ENCODE measurements around the gene FAM177B.
A peak's percentile ranks its signal among the peaks of the same experiment; 100 is the strongest.

FAM177B gene

DNA sequence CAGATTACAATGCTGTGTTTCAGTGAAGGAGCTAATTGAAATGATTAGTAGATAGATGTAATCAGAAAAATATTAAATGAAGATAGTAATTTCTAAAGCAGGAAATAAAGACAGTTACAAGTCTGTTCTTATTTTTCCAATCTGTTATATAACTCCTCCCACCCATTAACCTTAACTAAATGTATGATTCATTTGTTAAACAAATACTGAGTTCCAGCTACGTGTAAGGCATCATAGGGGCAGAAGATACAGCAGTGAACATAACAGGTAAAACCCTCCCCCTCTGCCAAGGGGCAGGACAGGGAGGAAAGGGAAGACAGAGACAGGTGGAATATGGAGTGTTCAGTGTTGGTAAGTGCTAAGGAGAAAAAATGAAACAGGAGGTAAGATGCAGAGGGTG lies at the start of gene FAM177B:
Gene FAM177B (plus strand): TSS at position 231 of the 400 bp plus-strand sequence. CDS start 9,344 bp downstream, outside the sequence.
- DNase-seq, result no peak

DNA sequence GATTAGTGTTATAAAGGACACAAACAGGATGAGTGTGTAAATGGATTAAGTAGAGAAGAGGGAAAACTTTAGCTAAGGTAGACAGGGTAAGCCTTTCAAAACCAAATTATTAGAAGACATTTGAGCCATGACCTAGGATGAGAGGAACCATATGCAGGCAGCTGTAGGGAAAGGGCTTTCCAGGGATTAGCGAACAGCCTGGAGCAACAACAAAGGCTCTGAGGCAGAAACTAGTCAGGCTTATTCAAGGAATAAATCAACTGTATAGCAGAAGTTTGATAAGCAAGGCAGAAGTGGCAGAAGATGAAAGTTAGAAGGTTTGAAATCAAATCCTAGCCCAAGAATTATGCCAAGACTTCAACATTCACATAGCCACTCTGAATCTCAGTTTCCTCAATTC lies 46.0 kb upstream of the FAM177B start:
- DNase-seq, result no peak

DNA sequence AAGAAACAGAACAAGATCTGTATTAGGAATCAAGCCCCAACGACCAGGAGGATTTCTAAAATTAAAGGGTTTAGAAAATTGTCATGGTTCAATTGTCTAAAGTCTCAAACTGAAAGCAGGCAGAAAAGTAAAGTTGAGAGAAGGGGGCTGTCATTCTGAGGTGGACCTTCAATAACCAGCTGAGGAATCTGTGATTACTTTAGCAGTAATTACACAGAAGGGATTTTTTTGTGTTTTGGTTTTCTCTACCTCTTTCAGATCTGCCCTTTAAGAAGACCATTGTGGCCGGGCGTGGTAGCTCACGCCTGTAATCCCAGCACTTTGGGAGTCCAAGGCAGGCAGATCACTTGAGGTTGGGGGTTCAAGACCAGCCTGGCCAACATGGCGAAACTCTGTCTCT lies 42.1 kb upstream of the FAM177B start:
- no peak for DNase-seq

DNA sequence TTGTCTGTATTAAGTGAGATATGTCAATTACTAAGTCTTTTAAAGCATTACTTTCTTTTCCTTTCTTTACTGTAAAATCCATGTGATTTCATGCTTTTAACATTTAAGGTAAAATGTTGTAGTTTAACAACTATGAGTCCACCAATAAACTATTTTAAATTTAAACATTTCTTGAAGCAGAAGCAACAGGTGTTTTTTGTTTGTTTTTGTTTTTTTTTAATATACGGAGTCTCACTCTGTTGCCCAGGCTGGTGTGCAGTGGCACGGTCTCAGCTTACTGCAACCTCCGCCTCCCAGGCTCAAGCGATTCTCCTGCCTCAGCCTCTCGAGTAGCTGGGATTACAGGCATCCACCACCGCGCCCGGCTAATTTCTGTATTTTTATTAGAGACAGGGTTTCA lies 40.3 kb upstream of the FAM177B start:
- no peak for DNase-seq

DNA sequence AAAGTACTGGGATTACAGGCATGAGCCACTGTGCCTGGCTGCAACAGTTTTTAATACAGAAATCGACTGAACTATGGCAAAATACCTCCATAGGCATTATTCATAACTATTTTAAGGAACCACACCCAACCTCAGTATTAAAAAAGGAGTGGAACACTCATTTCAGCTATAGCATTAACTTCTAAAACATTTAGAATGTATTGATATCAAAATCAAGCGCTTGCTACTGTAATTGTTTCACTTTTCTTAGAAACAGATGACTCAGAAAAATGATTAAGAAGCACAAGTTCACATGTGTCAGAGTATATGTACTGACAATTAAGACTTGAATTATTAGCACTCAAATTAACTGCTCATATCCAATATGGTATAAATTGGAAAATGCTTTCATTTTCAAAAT lies 39.8 kb upstream of the FAM177B start:
- DNase-seq, result no peak

DNA sequence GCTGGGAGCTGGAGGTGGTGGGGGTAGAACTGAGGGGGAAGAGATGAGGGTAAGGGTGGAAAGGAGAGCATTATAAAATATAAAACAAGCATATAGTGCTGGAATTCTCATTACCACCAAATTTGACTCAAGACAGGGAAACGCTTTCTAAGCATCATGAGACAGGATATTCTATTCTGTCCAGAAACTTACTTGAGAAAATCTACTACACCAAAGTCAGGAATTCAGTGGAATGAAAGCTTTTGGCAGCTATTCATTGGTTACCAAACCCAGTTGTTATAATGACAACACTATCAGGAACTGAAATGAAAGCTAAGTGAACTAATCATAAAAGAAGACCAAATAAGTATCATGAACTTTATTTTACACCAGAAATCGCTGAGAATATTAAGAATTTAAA lies 39.2 kb upstream of the FAM177B start:
- DNase-seq, result no peak

DNA sequence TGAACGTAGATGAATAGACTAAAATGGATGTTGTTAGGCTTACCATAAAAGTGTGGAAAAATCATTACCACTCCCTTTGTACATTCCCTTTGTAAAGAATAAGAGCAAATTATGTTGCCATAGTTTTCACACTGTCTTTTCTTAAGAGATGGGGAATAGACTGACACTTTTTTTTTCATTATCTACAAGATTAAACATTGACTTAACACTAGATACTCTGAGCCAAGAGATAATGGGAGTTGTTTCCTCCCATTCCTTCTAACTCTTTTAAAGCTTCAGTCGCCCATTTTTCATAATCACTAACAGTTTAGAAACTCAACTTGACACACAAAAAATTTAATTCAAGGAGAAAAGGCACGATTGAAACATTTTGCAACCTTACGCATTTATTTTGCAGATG lies 34.8 kb upstream of the FAM177B start:
- no peak for DNase-seq

DNA sequence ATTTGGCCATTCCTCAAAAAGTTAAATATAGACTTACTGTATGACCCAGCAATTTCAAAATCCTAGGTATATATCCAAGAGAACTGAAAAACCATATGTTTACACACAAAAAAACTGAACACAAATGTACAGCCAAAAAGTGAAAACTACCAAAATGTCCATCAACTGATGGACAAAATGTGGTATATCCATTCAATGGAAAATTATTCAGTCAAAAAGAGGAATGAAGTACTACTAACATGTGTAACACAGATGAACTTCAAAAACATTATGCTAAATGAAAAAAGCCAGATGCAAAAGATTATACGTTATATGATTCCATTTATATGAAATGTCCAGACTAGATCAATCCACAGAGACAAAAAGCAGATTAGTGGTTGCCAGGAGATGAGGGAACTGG lies 32.7 kb upstream of the FAM177B start:
- DNase-seq, result no peak

DNA sequence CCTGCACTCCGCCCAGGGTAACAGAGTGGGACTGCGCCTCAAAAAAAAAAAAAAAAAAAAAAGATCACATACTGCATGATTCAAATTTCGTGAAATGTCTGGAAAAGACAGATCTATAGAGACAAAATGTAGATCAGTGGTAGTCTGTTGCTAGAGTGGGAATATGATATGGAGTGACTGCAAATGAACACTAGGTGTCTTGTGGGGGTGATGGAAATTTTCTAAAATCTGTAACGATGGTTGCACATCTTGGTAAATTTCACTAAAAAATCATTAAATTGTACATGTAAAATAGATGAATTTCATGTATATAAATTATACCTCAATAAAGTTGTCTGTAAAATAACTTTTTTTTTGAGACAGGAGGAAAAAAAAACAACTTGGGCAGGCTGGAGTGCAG lies 30.2 kb upstream of the FAM177B start:
- no peak for DNase-seq

DNA sequence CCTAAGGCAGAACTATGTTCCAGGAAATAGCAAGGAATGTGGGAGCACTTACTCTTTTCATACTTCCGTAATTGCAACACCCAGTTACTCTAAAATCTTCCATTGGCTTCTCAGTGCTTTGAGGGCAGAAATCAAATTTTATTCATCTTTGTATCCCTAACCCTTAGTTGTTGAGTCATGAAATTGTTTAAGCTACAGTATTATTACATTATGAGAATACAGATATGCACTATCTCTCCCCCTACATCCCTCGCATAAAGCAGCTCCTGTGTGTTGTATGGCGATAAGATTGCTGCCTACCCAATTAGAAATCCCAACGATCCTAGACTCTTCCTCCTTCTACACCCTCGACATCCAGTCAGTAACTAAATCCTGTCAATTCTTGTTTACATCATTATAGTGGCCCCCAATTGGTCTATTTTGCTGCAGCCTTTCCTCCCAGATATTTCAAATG lies 27.3 kb upstream of the FAM177B start:
- DNase-seq, result no peak

DNA sequence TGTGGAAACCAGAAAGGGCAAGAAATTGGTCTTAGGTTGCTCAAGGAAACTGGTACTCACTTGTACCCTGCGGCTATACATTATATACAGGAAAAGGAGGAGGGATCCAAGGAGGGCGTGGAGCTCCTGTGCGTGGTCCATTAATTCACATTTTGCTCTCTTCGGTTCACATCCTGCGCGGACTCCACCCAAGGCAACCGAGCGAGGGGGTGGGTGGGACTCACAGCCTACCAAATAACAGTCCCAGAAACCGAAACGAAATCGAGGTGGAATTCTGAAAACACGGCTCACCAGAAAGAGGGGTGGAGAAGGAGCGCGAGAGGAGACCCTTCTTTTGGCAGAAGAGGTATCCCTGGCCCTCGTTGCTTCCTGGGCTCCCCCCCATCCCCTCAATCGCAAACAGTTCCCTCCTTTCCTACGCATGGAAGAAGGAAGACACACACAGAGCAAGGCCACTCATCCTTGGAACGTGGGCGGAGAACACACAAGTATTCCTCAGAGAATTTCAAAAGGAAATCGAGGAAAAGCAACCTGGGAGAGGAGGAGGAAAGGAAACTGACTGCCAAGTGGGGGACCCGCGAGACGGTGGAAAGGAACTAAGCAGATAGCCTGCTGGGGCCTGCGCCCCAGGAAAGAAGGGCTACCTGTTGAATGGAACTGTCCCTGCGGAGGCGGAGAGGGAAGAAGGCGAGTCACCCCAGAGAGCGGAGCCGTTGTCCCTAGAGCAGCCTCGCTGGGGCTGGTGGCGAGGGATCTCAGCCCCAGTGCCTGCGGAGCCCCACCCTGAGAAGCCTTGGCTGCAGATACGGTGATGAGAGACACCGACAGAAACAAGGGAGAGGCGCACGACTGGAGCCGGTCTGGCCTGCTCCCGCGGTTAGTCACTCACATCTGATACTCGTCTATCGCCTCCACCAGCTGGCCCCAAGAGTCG lies 25.4 kb upstream of the FAM177B start:
- DNase-seq, result peak; percentile 71

DNA sequence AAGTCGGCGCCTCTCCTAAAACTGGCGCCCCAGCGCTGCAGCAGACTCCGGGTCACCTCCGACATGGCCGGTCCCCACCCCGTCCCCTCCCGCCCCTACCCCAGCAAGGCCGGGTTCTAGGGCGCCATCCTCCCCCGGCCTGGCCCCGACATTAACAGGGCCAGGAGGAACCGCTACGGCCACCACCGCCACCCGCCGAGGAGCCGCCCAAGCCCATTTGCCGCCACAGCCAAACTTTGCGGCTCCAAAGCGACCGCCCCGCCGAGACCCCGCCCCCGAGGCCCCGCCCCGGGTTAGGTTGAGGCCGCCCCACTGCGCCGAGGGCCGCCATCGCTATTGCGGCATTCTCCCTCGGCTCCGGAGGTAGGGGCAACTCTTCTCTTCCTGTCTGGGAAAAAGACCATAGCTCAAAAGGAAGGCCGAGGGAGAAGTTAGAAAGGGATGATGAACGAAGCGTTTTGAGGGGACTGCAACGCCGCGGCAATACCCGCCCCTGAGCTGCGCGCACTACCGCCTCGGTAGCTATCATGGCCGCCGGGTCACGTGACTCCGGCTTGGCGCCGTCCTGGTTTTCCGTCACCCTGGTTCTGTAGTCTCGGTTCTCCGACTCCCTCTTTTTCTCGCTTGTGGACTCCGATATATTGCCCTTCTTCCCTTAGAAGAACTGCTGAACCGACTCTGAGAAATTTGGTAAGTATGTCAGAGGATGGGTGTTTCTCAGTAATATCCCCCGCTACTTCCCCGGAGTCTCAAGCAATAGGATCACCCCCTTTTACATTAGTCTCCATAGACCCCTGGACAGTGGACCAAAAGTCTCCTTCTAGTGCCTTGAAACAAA lies 24.5 kb upstream of the FAM177B start, which contains the start of the genes AIDA and BROX:
Gene AIDA (minus strand): TSS at position 239 of the 838 bp plus-strand sequence. CDS start 174 bp downstream, at position 65.
Gene BROX (plus strand): TSS at position 312 of the 838 bp plus-strand sequence. CDS start 3,136 bp downstream, outside the sequence.
- peak; percentile 94 for DNase-seq

DNA sequence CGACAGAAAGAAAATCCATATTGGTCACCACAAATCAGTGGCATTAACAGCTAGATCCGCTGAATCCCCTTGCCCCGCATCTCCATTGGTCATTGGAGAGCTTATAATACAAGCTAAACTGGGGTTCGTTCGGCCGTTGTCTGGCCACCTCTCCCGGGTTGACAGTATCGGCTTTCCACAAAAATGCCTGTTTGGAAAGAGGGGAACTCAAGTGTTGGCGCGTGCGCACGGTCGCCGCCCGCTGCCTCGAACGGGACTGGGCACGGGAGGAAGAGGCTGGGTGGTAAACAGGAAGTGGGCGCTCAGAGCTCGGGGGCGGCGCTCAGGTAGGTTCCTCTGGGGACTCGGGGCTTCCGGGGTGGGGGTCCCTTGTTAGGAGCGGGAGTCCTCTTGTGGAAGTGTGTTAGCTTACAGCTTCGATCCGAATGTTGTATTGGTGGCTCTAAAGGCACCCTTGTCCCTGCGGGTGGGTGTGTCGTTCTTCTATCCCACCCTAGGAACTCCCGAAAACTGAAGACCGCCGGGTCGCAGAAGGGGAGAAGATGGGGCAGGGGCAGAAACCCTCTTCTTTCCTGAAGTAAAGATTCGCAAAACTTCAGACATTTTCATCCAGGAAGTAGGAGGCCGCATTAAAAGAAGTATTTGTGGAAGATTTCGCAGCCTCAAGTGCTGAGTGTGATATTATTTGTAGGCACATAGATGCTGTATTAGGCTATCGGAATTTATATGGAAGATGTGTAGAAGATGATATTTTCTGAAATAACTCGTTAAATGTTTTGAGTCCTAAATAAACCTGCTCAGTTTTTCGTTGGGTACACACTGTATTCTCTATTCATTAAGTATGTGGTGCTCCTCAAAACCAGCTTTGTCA lies 23.7 kb upstream of the FAM177B start:
- peak; percentile 91 for DNase-seq

DNA sequence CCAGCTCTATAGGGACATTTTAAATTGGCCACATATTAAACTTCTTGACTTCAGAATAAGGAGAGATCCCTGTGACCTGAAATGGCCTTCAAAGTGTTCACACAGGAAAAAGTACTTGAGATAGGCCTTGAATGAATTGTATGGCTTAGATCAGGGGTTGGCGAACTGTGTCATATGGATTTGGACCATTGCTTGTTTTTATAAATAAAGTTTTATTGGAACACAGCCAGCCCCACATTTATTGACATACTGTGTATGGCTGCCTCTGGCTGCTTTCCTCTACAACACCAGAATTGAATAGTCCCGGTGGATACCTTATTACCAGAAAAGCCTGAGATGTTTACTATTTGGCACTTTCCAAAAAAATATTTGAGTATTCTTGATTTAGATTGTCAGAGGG lies 20.6 kb upstream of the FAM177B start:
- DNase-seq, result no peak

DNA sequence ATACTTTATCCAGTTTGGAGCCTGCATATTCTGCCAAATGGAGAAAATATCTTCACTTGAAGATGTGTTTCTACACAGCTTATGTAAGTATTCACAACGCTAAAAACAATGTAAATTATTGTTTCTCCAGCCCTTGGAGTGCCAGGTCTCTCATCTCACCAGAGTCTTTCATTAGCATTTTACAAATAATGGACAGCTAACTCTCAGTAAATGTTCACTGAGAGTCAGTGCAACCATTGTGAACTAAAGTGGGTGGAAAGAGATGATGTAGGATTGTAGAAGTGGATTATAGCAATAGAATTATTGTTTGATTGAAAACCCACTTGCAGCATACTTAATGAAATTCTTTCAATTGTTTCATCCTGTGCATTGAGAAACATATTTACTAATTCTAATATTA lies 8.3 kb upstream of the FAM177B start:
- DNase-seq, result no peak

DNA sequence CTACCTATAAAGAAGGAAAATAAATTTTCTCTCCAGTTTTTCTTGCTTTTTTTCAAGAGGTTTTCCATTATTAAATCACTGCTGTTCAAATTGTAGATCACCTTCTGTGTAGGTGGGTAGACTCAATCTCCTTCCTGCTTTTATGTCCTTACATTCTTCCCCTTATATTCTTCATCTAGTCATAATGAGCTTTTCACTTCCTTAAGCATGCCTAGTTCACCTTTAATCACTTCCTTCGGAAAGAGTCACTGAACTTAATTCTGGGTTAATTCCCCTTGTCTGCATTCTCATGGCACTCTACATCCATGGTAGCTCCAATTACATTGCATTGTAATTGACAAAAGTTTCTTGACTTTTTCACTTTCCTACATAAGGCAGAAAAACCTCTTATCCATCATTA lies 6.1 kb upstream of the FAM177B start:
- no peak for DNase-seq

DNA sequence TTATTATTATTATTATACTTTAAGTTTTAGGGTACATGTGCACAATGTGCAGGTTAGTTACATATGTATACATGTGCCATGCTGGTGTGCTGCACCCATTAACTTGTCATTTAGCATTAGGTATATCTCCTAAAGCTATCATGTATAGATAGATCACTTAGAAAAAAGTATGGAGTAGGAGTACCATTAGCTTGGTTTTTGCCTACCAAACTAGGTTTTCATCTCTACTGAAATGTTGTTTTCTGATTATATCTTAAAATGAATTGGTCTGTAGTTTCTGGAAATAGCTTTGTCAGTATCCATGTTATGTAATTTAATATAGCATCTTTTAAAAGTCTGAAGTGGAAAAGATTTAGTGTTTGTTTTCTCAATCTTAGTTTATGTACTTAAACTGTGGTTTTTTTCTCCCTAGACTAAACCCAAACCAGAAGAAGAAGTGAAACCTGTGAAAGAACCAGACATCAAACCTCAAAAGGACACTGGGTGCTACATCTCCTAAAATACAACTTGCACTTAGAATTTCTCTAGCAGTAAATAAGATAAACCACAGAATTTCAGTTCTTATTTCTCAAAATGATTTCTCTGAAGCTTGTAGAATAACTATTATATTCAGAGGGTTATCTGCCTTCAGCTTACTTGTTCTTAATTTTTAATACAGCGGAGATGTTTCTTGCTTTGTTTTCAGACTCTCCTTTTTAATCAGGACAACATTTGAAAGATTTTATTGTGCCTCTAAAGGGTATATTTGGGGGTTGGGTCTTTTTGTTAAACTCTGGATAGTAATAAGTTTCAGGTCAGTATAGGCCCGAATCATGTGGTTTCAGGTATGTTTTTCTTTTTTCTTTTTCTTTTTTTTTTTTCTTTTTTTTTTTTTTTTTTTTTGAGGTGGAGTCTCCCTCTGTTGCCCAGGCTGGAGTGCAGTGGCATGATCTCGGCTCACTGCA lies 4.5 kb upstream of the FAM177B start:
- DNase-seq, result peak; percentile 31

DNA sequence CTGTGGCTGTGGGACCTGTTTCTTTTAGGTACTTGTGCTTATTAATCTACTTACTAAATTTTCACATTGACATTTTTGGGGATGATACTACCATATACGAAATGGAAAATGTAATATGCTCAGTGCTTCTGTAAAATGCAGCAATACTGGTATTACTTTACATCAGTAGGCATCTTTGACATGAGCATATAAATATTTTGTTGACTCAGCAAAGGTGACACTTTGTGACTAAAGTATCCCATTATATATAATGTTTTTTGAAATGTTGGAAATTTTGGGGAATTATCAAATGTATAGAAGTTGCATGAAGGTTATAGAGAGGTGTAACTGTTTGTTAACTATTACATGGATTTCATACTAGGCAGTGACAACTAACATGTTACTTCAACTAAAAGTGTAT lies 2.3 kb upstream of the FAM177B start:
- no peak for DNase-seq

DNA sequence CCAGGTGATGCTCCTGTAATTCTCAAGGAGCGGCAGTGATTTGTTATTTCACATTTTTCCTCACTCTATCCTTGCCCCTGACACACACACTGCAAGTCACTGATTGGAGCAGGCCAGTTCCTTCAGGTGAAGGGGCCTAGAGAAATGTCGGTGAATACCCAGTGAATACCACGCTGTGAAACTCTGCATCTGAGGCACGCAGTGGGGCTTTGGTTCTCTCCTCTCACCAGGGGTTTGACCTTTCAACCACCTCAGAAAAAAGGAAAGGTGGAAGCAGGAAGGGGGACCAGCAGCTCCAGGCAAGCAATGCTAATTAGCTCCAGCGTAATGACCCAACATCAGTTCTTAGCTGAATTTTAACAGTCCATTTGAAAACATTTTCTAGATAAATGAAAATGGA lies 532 bp upstream of the FAM177B start:
- no peak for DNase-seq

DNA sequence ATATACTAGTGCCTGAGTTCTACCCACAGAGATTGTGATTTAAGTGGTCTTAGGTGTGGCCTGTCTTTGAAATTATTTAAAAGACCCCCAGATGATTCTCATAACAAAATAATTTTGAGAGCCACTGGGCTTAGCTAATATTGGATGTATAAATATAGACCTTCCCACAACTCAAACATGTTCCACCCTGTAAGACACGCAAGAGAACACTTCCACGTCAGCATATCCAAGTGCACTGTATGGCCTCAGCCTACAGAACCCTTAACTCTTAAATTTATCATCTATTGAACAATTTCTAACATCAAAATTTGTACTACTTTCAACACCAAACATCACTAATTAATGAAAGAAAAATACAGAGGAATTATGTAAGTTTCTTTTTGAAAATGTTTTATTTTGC lies 2.5 kb downstream of the FAM177B start:
- DNase-seq, result no peak

DNA sequence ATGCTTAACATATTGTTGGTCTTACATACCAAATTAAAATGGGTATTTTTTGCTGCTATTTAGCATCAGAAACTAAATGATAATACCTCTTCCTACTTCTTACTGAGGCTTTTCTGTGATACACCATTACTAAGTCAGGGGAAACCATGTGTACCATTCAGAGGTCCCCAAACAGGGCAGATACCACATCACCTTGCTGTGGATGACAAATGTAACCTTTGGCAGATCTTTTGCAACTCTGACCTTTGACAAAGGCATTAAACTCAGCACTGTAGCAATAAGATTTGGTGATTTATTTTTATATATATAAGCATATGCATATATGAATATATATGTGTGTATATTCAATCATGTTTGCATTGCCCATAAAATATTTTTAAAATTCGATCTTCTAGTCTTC lies 2.9 kb downstream of the FAM177B start:
- DNase-seq, result no peak

Measured in activated CD4-positive, alpha-beta T cell treated with anti-CD3 and anti-CD28 coated beads, Interleukin-2, amount 50 U/mL, for 16 hours (primary cell).